ENCODE measurements around the gene ZNF611. TPM values are rescaled to one million over a fixed set of nuclear protein-coding genes. Genes with fewer than 3 reads are reported as not detected.

The ZNF611 gene
- total and polyA plus RNA-seq, 2 of the 13 experiments (the other 11 are each of a cell fraction or from before 2014, with no cell fraction given) = 2.7 to 4.1 TPM

GRCh38 chr19:52735734-52736133 is 890 bp upstream of the ZNF611 start:
- CTCF ChIA-PET (ENCODE audit: low intra/inter-chr PET ratio, low total read pairs) = no interaction called here
- no peaks in the 10 kb centered on the region for H3K79me2 ChIP-seq (ENCODE audit: insufficient read depth, low read length)
- no peaks in the 10 kb centered on the region for H3K36me3 ChIP-seq (replicated peaks in 1 of 2; ENCODE audit: control insufficient read depth in 1 of 2, insufficient read depth in 2 of 2, low read length in 2 of 2)
- peak overlapping the region; percentile 52 for H3K4me2 ChIP-seq (ENCODE audit: low read depth, low read length)
- no TSS peak for BruUV-seq (replicated peaks)
- intact Hi-C loops (cut with micrococcal nuclease; ENCODE audit: unreplicated experiment) (no loop called here), in situ Hi-C loops (cut with HindIII; ENCODE audit: extremely low pct_ligation_motif_present, low pct_unique_long_range_greater_than_20kb) (no loop called here)
- ATAC-seq (peak; percentile 76), DNase-seq (ENCODE audit: low spot score) (peak; percentile 51), FAIRE-seq (no peak)
- H3K27ac ChIP-seq (ENCODE audit: extremely low read length, insufficient read depth, low read length) = peak overlapping the region; percentile 70
- TF ChIP-seq ZNF768 (CRISPR knock-in tag; IDR thresholded peaks at IDR 0.05) (no peak), TEAD3 (CRISPR knock-in tag; optimal IDR thresholded peaks at IDR 0.05; ENCODE audit: borderline replicate concordance) (peak; percentile 37), ZBTB38 (CRISPR knock-in tag; IDR thresholded peaks at IDR 0.05) (peak; percentile 73; the same call in 1 of the 2 replicates), ZNF343 (CRISPR knock-in tag; IDR thresholded peaks at IDR 0.05) (no peak)
- H4K20me1 ChIP-seq (ENCODE audit: insufficient read depth, low read length) = no peaks in the 10 kb centered on the region
- peak overlapping the region; percentile 68; the same call in 1 of the 2 replicates for H3K9ac ChIP-seq (ENCODE audit: insufficient read depth, low read depth, low read length)
- no peak overlapping the region for H2AFZ ChIP-seq (ENCODE audit: low read length)
- no peaks in the 10 kb centered on the region for H3K27me3 ChIP-seq (ENCODE audit: control insufficient read depth in 1 of 2, insufficient read depth in 2 of 2, low read length in 2 of 2)
- peak overlapping the region in 2 of 3 experiments; percentile 20 to 78; a peak in 2 of 6 replicates for H3K4me3 ChIP-seq (replicated peaks in 1 of 3; ENCODE audit: insufficient read depth in 1 of 3, low read depth in 2 of 3, low read length in 3 of 3)
- H3K4me1 ChIP-seq (ENCODE audit: insufficient read depth, low read length) = peaks cover 16% of the 10 kb centered on the region
- peaks cover 9% of the 10 kb centered on the region; the same call in 1 of the 2 replicates for H3K9me3 ChIP-seq (ENCODE audit: low read length)
- POLR2A ChIA-PET = interaction anchor here (0.8 to 1.1 kb wide), 2 partner anchors 24 to 724 kb away, joined by 3 to 4 read pairs; no protein-coding TSS in a partner anchor
- 68% methylated on average over 18 of the region's 18 CpGs for WGBS (ENCODE audit: low lambda C conversion rate)

GRCh38 chr19:52734331-52734892 is 432 bp downstream of the ZNF611 start:
- Histone ChIP-seq H3K9ac (ENCODE audit: insufficient read depth, low read depth, low read length) (peak overlapping the region; percentile 68), H3K36me3 (replicated peaks in 1 of 2; ENCODE audit: control insufficient read depth in 1 of 2, insufficient read depth in 2 of 2, low read length in 2 of 2) (no peaks in the 10 kb centered on the region), H3K79me2 (ENCODE audit: insufficient read depth, low read length) (no peaks in the 10 kb centered on the region), H3K4me2 (ENCODE audit: low read depth, low read length) (peak overlapping the region; percentile 58), H3K27me3 (ENCODE audit: control insufficient read depth in 1 of 2, insufficient read depth in 2 of 2, low read length in 2 of 2) (no peaks in the 10 kb centered on the region), H4K20me1 (ENCODE audit: insufficient read depth, low read length) (no peaks in the 10 kb centered on the region), H3K4me3 (replicated peaks in 1 of 3; ENCODE audit: insufficient read depth in 1 of 3, low read depth in 2 of 3, low read length in 3 of 3) (peak overlapping the region; percentile 56 to 79 (median 78)), H3K27ac (ENCODE audit: extremely low read length, insufficient read depth, low read length) (peak overlapping the region; percentile 51), H3K4me1 (ENCODE audit: insufficient read depth, low read length) (peaks cover 17% of the 10 kb centered on the region), H2AFZ (ENCODE audit: low read length) (peak overlapping the region; percentile 28), H3K9me3 (ENCODE audit: low read length) (peaks cover 9% of the 10 kb centered on the region; the same call in 1 of the 2 replicates)
- in situ Hi-C loops (cut with HindIII; ENCODE audit: extremely low pct_ligation_motif_present, low pct_unique_long_range_greater_than_20kb) (no loop called here), intact Hi-C loops (cut with micrococcal nuclease; ENCODE audit: unreplicated experiment) (no loop called here)
- DNase-seq (ENCODE audit: low spot score) = no peak
- ChIA-PET POLR2A (no interaction called here), CTCF (ENCODE audit: low intra/inter-chr PET ratio, low total read pairs) (interaction anchor here (0.9 kb wide), 1 partner anchor 14 kb away, joined by 3 read pairs; no protein-coding TSS in a partner anchor)
- BruUV-seq (replicated peaks) = TSS peak; percentile 87
- WGBS (ENCODE audit: low lambda C conversion rate) = 27% methylated on average over 31 of the region's 39 CpGs
- TF ChIP-seq YY1 (IDR thresholded peaks at IDR 0.05; ENCODE audit: insufficient read depth, insufficient replicate concordance, low read depth, low read length) = no peak
- TF ChIP-seq NKX3-1 (CRISPR knock-in tag; IDR thresholded peaks at IDR 0.05) = no peak
- TF ChIP-seq EEA1 (CRISPR knock-in tag; IDR thresholded peaks at IDR 0.05; ENCODE audit: borderline replicate concordance) = no peak
- TF ChIP-seq IRF9 (CRISPR knock-in tag; IDR thresholded peaks at IDR 0.05; ENCODE audit: borderline replicate concordance) = 0 out of 2 replicates have a peak, but pooled peaks have one; percentile 32
- TF ChIP-seq ZNF501 (CRISPR knock-in tag; IDR thresholded peaks at IDR 0.05) = peak; percentile 54; the same call in 1 of the 2 replicates
- peak; percentile 32; the same call in 1 of the 2 replicates for TF ChIP-seq RBFOX2 (IDR thresholded peaks at IDR 0.05; ENCODE audit: low read depth, low read length)
- TF ChIP-seq, protein P1, sequence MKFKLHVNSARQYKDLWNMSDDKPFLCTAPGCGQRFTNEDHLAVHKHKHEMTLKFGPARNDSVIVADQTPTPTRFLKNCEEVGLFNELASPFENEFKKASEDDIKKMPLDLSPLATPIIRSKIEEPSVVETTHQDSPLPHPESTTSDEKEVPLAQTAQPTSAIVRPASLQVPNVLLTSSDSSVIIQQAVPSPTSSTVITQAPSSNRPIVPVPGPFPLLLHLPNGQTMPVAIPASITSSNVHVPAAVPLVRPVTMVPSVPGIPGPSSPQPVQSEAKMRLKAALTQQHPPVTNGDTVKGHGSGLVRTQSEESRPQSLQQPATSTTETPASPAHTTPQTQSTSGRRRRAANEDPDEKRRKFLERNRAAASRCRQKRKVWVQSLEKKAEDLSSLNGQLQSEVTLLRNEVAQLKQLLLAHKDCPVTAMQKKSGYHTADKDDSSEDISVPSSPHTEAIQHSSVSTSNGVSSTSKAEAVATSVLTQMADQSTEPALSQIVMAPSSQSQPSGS (CRISPR knock-in tag; IDR thresholded peaks at IDR 0.05) = no peak
- 0 out of 2 replicates have a peak, but pooled peaks have one; percentile 36 for TF ChIP-seq MXD1 (CRISPR knock-in tag; IDR thresholded peaks at IDR 0.05)
- no peak for TF ChIP-seq ZNF724P (CRISPR knock-in tag; IDR thresholded peaks at IDR 0.05; ENCODE audit: borderline replicate concordance)
- ATAC-seq = peak; percentile 65
- no peak for FAIRE-seq

Measured in HepG2 (cell line).